ENCODE data around the gene HLA-DOA.

DNA sequence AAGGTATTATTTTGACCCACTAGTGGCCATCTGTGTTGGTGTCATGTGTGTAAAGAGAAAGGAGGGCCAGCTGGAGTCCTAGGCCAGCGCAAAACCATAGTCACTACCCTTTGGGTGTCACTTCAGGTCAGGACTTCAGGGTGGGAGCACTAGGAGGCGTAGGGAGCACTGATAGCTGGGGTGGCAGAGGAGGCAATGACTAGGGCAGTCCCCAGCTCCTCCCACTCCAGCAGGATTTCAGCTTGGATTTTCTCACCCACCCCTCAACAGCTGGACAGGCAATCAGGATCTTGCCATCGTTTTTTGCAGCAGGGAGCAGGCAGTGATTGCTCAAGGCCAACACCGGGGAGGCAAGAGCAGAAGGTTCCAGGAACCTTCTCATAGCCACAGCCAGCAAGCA lies 4.2 kb upstream of the HLA-DOA start:
- TF ChIP-seq CTCF (IDR thresholded peaks at IDR 0.05; ENCODE audit: low read depth, low read length), result no peak
- no peak for TF ChIP-seq EZH2phosphoT487 (IDR thresholded peaks at IDR 0.05; ENCODE audit: low read depth)
